Epithelial cell of proximal tubule (primary cell): Measurements from ENCODE around the gene FBN1. TPM values are rescaled to one million over a fixed set of nuclear protein-coding genes. Genes with fewer than 3 reads are reported as not detected.

Experiments
- DNase-seq: peaks from one replicate; pipeline ENCODE4 v3.0.0-alpha.2; 2011; ENCODE audit warnings: low read depth
- H3K4me3 ChIP-seq: 2 replicates; pipeline ENCODE4 v1.5.1; 2011; ENCODE audit warnings: low read depth, mild to moderate bottlenecking, low read length
- CTCF ChIP-seq: conservative IDR thresholded peaks from 2 replicates; pipeline ENCODE4 v1.5.1; 2012; ENCODE audit warnings: low read depth, mild to moderate bottlenecking, low read length
- total RNA-seq: library from RNA; depleted of rRNA; stranded (reverse); fragments of >200 nt; gene quantifications from 2 replicates; pipeline ENCODE4 v1.2.3, GENCODE V29; 2015

Gene FBN1
- total RNA-seq, 1 donor from 2014 or later, result 75.2 TPM

GRCh38 chr15:48426941-48427340 lies 218.6 kb downstream of the FBN1 start:
- H3K4me3 ChIP-seq, result no peak overlapping the region
- no peak for TF ChIP-seq CTCF
- DNase-seq, result no peak

- H3K4me3 ChIP-seq, result no peak overlapping the region
- no peak for TF ChIP-seq CTCF
- DNase-seq, result no peak
These were observed 219.5 kb downstream of the FBN1 start for GRCh38 chr15:48426044-48426443.

GRCh38 chr15:48425051-48425450 lies 220.5 kb downstream of the FBN1 start:
- TF ChIP-seq CTCF, result no peak
- H3K4me3 ChIP-seq, result no peak overlapping the region
- no peak for DNase-seq

GRCh38 chr15:48423896-48424475 lies 221.5 kb downstream of the FBN1 start:
- no peak overlapping the region for H3K4me3 ChIP-seq
- no peak for TF ChIP-seq CTCF
- no peak for DNase-seq

- no peak for TF ChIP-seq CTCF
- H3K4me3 ChIP-seq, result no peak overlapping the region
- DNase-seq, result no peak
These were observed 222.2 kb downstream of the FBN1 start for GRCh38 chr15:48423342-48423741.

GRCh38 chr15:48422401-48422800 lies 223.1 kb downstream of the FBN1 start:
- TF ChIP-seq CTCF, result no peak
- H3K4me3 ChIP-seq, result no peak overlapping the region
- DNase-seq, result no peak

- TF ChIP-seq CTCF, result no peak
- DNase-seq, result no peak
- H3K4me3 ChIP-seq, result no peak overlapping the region
These were observed 224.1 kb downstream of the FBN1 start for GRCh38 chr15:48421362-48421761.
